Panc1 (cell line): ENCODE measurements around the gene EFL1. TPM values are rescaled to one million over a fixed set of nuclear protein-coding genes. Genes with fewer than 3 reads are reported as not detected.

ENCODE experiments used
- ATAC-seq: fragments of 200-7000 bp; cut with Tn5 transposase; 2 replicates; pipeline ENCODE4 v1.9.1; 2020; ENCODE audit warnings: mild to moderate bottlenecking, moderate library complexity
- BruUV-seq: library from RNA; stranded (reverse); fragments of 400-500 nt; replicated peaks from 2 replicates; lab custom pipeline; 2021; lab: Mats Ljungman, UMichigan
- CTCF ChIA-PET: fragments of 300-600 bp; sonication (Branson Sonifier 250); formaldehyde crosslinking; loops from one replicate; lab custom pipeline; 2022; ENCODE audit warnings: antibody characterized with exemption; lab: Charles Lee
- POLR2A ChIA-PET: fragments of 300-600 bp; sonication (Branson Sonifier 250); formaldehyde crosslinking; loops from one replicate; lab custom pipeline; 2022; ENCODE audit warnings: antibody characterized with exemption; lab: Charles Lee
- DNase-seq: peaks from one replicate; pipeline ENCODE4 v3.0.0-alpha.2; 2010; ENCODE audit warnings: low read depth, low spot score
- H3K27ac ChIP-seq: 2 replicates; pipeline ENCODE4 v1.5.1; 2011; ENCODE audit warnings: mild to moderate bottlenecking, low read length, inconsistent platforms
- H3K27me3 ChIP-seq: fragments of 200-500 bp; sonication (Bioruptor generic); 2 replicates; pipeline ENCODE4 v1.6.0; 2014; ENCODE audit warnings: low read length, inconsistent platforms; ENCODE audit not compliant: control insufficient read depth, insufficient read depth
- H3K36me3 ChIP-seq: fragments of 200-500 bp; sonication (Bioruptor generic); 2 replicates; pipeline ENCODE4 v1.5.1; 2014; ENCODE audit warnings: inconsistent platforms, mild to moderate bottlenecking, low read length, moderate library complexity; ENCODE audit not compliant: control insufficient read depth, insufficient read depth
- H3K4me1 ChIP-seq: 2 replicates; pipeline ENCODE4 v1.5.1; 2011; ENCODE audit warnings: inconsistent platforms, mild to moderate bottlenecking, low read length, moderate library complexity; ENCODE audit not compliant: control insufficient read depth, insufficient read depth
- H3K4me3 ChIP-seq, 2 experiments: 2 replicates each; pipeline ENCODE4 v1.5.1; 2011 to 2012; ENCODE audit warnings: low read depth in 2 of 2, low read length in 2 of 2, mild to moderate bottlenecking in 2 of 2, inconsistent platforms in 1 of 2, moderate library complexity in 1 of 2
- H3K9me3 ChIP-seq: fragments of 200-500 bp; sonication (Bioruptor generic); 2 replicates; pipeline ENCODE4 v1.5.1; 2014; ENCODE audit warnings: low read depth, mild to moderate bottlenecking, inconsistent platforms, low read length, moderate library complexity; ENCODE audit not compliant: control insufficient read depth, insufficient read depth
- POLR2AphosphoS5 ChIP-seq: IDR thresholded peaks from 2 replicates; pipeline ENCODE4 v1.6.1; 2012; ENCODE audit warnings: mild to moderate bottlenecking, low read depth, low read length, moderate library complexity
- REST ChIP-seq, 2 experiments: IDR thresholded peaks; 2 replicates each; pipeline ENCODE4 v1.6.1; 2011 to 2012; ENCODE audit warnings: low read depth in 2 of 2, control low read depth in 1 of 2, low read length in 1 of 2, mild to moderate bottlenecking in 1 of 2, moderate library complexity in 1 of 2; ENCODE audit not compliant: insufficient read depth in 1 of 2
- SIN3A ChIP-seq: IDR thresholded peaks from 2 replicates; pipeline ENCODE4 v1.6.1; 2012; ENCODE audit warnings: low read depth, mild to moderate bottlenecking, low read length, moderate library complexity, borderline replicate concordance; ENCODE audit not compliant: insufficient read depth
- TCF7L2 ChIP-seq: IDR thresholded peaks from 2 replicates; pipeline ENCODE4 v1.6.1; 2011; ENCODE audit warnings: mild to moderate bottlenecking, low read depth, low read length, inconsistent platforms
- in situ Hi-C: cut with HindIII; loops from 2 replicates; pipeline ENCODE4 v1.10.0; 2016; ENCODE audit warnings: low sequenced_read_pairs, low pct_unique_long_range_greater_than_20kb
- intact Hi-C: fragments of 100-400 bp; cut with micrococcal nuclease; formaldehyde crosslinking; loops from one replicate; pipeline ENCODE4 v1.10.0; 2022; ENCODE audit not compliant: unreplicated experiment
- total RNA-seq: library from RNA; stranded (reverse); gene quantifications from one replicate; pipeline ENCODE4 v1.2.1, GENCODE V29; 2021; ENCODE audit not compliant: unreplicated experiment
- TF ChIP-seq, protein P1 (sequence below): fragments of 450-650 bp; IDR thresholded peaks from 2 replicates; pipeline ENCODE4 v1.5.1; 2017; ENCODE audit warnings: mild to moderate bottlenecking

The EFL1 gene
- total RNA-seq, 1 experiment from 2014 or later = 20.2 TPM

- no peak overlapping the region for H3K27ac ChIP-seq
- ChIA-PET POLR2A (no interaction called here), CTCF (no interaction called here)
- TF ChIP-seq TCF7L2 = no peak
- TF ChIP-seq SIN3A = no peak
- TF ChIP-seq, protein P1, sequence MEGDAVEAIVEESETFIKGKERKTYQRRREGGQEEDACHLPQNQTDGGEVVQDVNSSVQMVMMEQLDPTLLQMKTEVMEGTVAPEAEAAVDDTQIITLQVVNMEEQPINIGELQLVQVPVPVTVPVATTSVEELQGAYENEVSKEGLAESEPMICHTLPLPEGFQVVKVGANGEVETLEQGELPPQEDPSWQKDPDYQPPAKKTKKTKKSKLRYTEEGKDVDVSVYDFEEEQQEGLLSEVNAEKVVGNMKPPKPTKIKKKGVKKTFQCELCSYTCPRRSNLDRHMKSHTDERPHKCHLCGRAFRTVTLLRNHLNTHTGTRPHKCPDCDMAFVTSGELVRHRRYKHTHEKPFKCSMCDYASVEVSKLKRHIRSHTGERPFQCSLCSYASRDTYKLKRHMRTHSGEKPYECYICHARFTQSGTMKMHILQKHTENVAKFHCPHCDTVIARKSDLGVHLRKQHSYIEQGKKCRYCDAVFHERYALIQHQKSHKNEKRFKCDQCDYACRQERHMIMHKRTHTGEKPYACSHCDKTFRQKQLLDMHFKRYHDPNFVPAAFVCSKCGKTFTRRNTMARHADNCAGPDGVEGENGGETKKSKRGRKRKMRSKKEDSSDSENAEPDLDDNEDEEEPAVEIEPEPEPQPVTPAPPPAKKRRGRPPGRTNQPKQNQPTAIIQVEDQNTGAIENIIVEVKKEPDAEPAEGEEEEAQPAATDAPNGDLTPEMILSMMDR = no peak
- no peak for TF ChIP-seq POLR2AphosphoS5
- no peak for TF ChIP-seq REST (IDR thresholded peaks at IDR 0.05; ENCODE audit: insufficient read depth in 1 of 2, low read depth in 2 of 2, low read length in 1 of 2)
- intact Hi-C loops (no loop called here), in situ Hi-C loops (no loop called here)
- no peak for ATAC-seq
- no peaks in the 10 kb centered on the region for H3K4me1 ChIP-seq
- H3K4me3 ChIP-seq = no peak overlapping the region
- no peaks in the 10 kb centered on the region for H3K27me3 ChIP-seq
- DNase-seq = no peak
- H3K9me3 ChIP-seq = no peaks in the 10 kb centered on the region
- H3K36me3 ChIP-seq = no peaks in the 10 kb centered on the region
- no TSS peak for BruUV-seq
Observed at GRCh38 chr15:82173108-82173507, 89.4 kb downstream of the EFL1 start.

DNA sequence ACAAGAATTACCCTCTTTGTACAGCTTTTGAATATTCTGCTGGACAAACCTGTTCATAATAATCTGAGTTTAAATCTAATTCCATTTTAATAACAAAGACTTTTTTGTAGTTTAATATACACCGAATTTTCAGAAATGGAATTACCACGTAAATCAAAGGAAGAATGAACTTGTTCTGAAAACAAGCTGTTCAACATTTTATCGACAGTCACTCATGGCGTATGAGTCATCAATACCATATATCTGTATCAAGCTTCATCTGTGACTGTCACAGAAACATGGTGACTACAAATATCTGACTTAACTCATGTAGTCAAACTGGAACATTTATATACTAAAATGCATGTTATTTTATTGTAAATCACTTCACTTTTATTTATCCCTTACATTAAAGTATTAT lies 90.0 kb downstream of the EFL1 start:
- ATAC-seq (no peak), DNase-seq (no peak)
- Histone ChIP-seq H3K36me3 (no peaks in the 10 kb centered on the region), H3K27ac (no peak overlapping the region), H3K9me3 (no peaks in the 10 kb centered on the region), H3K27me3 (no peaks in the 10 kb centered on the region), H3K4me3 (no peak overlapping the region), H3K4me1 (no peaks in the 10 kb centered on the region)
- no TSS peak for BruUV-seq
- in situ Hi-C loops = no loop called here
- POLR2A ChIA-PET = no interaction called here
- intact Hi-C loops = no loop called here
- CTCF ChIA-PET = no interaction called here
- TF ChIP-seq TCF7L2 (no peak), REST (IDR thresholded peaks at IDR 0.05; ENCODE audit: insufficient read depth in 1 of 2, low read depth in 2 of 2, low read length in 1 of 2) (no peak), POLR2AphosphoS5 (no peak), SIN3A (no peak)
- TF ChIP-seq, protein P1 = no peak
